CD4-positive, alpha-beta T cell treated with Interleukin-4 for 1 hour (primary cell): Measurements from ENCODE around the gene TRIM43.
"Not testable (repeated sequence)": the region's sequence is repeated elsewhere in the genome, so short reads cannot be mapped to it uniquely, and the experiment has no call there.

Experiments
- DNase-seq, 2 donors: peaks; one replicate each; pipeline ENCODE4 v3.0.0-alpha.2; 2020 to 2022

TRIM43 gene

DNA sequence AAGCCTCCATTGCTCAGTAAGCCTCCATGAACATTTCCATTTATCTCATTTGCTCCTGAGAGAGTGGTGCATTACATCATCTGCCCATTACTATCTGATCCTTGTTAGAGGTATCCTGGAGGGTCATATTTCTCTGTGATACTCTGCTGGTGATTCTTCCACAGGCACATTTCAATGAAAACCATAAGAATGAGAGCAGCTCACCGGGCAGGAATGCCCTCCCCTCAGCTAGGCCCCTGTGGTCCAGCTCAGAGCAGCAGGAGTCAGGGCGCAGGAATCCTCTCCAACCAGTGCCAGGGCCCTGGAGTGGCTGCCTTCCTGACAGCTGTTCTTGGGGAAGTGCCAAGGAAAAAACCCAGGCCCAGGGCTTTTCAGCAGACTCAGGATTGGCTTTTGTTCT lies 50.0 kb downstream of the TRIM43 start:
- DNase-seq: not testable (repeated sequence)

DNA sequence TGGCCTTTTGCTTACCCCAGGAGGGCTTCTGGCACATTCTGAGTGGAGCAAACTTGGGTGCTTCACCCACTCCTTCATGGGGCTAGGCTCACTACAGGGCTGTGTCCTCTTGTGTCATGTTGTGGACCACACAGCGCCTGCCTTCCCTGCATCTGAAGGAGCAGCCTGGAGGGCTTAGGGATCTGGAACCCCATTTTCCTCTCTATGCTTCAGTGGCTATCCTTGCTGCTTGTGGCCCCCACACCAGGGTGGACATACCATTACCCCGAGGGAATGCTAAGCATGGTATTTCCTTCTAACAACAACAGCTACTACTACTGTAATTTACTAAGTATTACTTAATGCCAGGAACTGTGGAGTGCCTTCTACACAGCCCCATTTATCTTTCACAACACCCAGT lies 50.6 kb downstream of the TRIM43 start:
- DNase-seq: not testable (repeated sequence)

DNA sequence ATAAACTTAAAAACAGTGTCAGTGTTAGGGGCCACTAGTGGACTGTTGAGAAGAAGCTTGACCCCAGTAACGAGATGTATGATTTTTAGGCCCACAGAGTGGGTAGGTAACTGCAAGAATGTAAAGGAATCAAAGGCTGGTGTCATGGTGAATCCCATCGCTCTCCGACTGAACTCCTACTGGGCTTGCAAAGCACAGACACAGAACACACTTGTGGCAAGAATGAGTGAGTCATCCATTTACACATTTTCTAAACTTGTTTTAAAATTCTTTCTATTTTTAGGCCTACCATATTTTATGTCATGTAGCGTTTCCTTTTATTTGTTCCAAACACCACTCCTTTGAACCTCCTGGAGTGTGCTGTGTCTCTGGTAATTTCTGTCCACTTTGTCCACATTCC lies 51.1 kb downstream of the TRIM43 start:
- DNase-seq: not testable (repeated sequence)

DNA sequence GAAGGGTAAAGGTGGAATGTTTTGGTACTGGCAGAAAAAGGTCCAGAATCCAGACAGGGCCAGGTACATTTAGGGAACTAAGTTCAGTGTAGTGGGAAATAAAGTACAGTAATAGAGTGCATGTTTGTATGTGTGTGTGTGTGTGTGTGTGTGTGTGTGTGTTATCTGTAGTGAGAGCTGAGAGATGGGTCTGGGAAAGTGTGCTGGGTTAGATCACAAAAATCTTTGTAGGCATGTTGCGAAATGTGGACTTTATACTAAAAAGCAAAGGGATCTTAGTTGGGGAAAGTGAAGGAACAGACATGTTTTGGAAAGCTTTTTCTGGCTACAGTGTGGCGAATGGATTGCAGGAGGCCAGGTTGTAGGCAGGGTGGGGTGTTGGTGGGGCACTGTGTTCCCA lies 53.5 kb downstream of the TRIM43 start:
- DNase-seq: not testable (repeated sequence)

DNA sequence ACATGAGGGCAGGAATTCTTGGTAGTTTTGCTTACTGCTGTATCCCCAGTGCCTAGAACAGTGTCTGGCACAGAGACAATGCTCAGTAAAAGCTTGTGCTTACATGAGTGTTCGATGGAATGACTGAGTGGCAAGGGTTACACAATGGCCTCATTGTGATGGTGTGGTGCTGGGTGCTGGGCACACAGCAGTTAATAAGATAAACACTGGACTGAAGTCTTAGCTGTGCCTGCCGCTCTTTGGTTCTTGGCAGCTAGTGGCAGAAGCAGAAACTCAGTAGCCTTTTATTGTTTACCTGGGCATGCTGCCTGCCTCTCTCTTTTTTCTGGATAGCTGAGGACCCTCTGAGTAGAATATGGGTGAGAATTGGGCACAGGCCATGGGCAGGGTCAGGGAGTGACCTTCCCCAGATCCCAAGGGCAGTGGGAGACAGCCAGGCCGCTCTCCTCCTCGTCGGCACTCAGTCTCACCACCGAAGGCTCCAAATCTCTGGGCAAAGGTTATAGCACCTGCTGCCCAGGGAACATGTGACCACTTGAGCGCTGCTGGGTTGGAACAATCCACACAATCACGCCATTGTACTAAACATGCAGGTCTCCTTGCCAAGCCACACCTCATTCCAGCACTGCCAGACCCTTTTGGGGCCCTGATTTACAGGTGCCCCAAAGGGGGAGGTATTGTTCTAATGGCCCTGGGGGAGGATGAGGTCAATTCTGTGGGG lies 54.6 kb downstream of the TRIM43 start:
- not testable (repeated sequence) for DNase-seq

DNA sequence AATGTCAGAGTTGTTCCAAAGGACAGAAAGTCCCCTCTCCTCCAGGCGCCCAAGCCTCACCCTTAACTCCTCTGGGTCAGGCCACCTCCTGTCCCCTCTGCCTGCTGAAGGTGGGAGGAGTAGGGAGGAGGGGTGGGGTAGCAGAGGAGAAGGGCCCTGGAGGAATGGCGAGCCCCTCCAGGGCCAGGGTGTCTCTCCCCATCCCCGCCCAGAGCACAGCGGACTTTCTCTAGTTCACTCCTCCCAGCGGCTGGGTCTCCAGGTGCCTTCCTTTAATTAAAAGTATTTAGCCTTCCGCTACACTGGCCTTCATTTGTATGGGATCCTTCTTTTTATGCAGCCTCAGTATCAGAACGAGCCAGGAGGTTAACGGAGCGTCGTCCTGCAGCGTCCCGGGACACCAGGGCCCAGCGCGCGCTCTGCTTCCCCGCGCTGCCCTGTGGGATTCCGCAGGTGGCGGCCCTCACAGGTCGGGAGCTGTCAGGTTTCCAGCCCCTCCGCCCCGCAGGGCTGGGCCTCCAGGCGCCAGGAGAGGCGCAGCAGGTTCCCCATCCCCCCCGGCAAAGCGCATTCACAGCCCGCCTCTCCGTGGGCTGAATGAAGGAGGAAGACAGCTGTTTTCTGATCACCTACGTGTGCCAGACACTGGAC lies 57.2 kb downstream of the TRIM43 start:
- DNase-seq: peak in 1 of 2 donors; percentile 7
